ENCODE measurements around the gene NDUFAF4. TPM values are rescaled to one million over a fixed set of nuclear protein-coding genes. Genes with fewer than 3 reads are reported as not detected.

The NDUFAF4 gene
- total and polyA plus RNA-seq, 4 donors = 4.9 to 62.1 (median 10.4) TPM

- Histone ChIP-seq H3K36me3 (ENCODE audit: control insufficient read depth in 4 of 4, insufficient read depth in 3 of 4, low read depth in 1 of 4, low read length in 3 of 4) (no peaks in the 10 kb centered on the region), H3K4me3 (ENCODE audit: low read depth in 1 of 3, low read length in 3 of 3) (no peak overlapping the region), H3K4me1 (ENCODE audit: control insufficient read depth in 4 of 4, insufficient read depth in 4 of 4, low read length in 3 of 4) (no peaks in the 10 kb centered on the region), H3K27me3 (ENCODE audit: control insufficient read depth in 4 of 4, insufficient read depth in 4 of 4, low read length in 3 of 4) (no peaks in the 10 kb centered on the region), H3K9ac (ENCODE audit: low read depth in 1 of 2, low read length in 2 of 2) (no peak overlapping the region), H3K27ac (ENCODE audit: low read depth in 1 of 2, low read length in 2 of 2) (no peak overlapping the region), H3K9me3 (ENCODE audit: control insufficient read depth in 4 of 4, low read length in 3 of 4) (no peaks in the 10 kb centered on the region)
- no peak for DNase-seq (ENCODE audit: low spot score)
- 94% methylated on average over 3 of the region's 3 CpGs for WGBS
- TF ChIP-seq YY1 (IDR thresholded peaks at IDR 0.05) (no peak), GABPA (IDR thresholded peaks at IDR 0.05 in 1 of 2, conservative IDR thresholded peaks at IDR 0.05 in 1 of 2) (no peak), REST (IDR thresholded peaks at IDR 0.05) (no peak), ATF3 (IDR thresholded peaks at IDR 0.05) (no peak), HNF4A (conservative IDR thresholded peaks at IDR 0.05) (no peak), CTCF (IDR thresholded peaks at IDR 0.05; ENCODE audit: low read depth, low read length, missing input control) (no peak), JUND (IDR thresholded peaks at IDR 0.05) (no peak), RAD21 (IDR thresholded peaks at IDR 0.05) (no peak), FOXA2 (IDR thresholded peaks at IDR 0.05) (no peak), HNF4G (IDR thresholded peaks at IDR 0.05) (no peak), FOXA1 (IDR thresholded peaks at IDR 0.05) (no peak)
Measured at GRCh38 chr6:96852605-96853004, 45.1 kb downstream of the NDUFAF4 start.

GRCh38 chr6:96851858-96852257 lies 45.8 kb downstream of the NDUFAF4 start:
- Histone ChIP-seq H3K27me3 (ENCODE audit: control insufficient read depth in 4 of 4, insufficient read depth in 4 of 4, low read length in 3 of 4) (no peaks in the 10 kb centered on the region), H3K9ac (ENCODE audit: low read depth in 1 of 2, low read length in 2 of 2) (no peak overlapping the region), H3K4me1 (ENCODE audit: control insufficient read depth in 4 of 4, insufficient read depth in 4 of 4, low read length in 3 of 4) (no peaks in the 10 kb centered on the region), H3K36me3 (ENCODE audit: control insufficient read depth in 4 of 4, insufficient read depth in 3 of 4, low read depth in 1 of 4, low read length in 3 of 4) (no peaks in the 10 kb centered on the region), H3K4me3 (ENCODE audit: low read depth in 1 of 3, low read length in 3 of 3) (no peak overlapping the region), H3K27ac (ENCODE audit: low read depth in 1 of 2, low read length in 2 of 2) (no peak overlapping the region), H3K9me3 (ENCODE audit: control insufficient read depth in 4 of 4, low read length in 3 of 4) (no peaks in the 10 kb centered on the region)
- no peak for DNase-seq (ENCODE audit: low spot score)
- WGBS = 83% methylated on average over 8 of the region's 8 CpGs
- TF ChIP-seq HNF4A (conservative IDR thresholded peaks at IDR 0.05) (no peak), REST (IDR thresholded peaks at IDR 0.05) (no peak), RAD21 (IDR thresholded peaks at IDR 0.05) (no peak), TAF1 (conservative IDR thresholded peaks at IDR 0.05) (no peak), HNF4G (IDR thresholded peaks at IDR 0.05) (no peak), RXRA (IDR thresholded peaks at IDR 0.05) (no peak), MAX (IDR thresholded peaks at IDR 0.05) (no peak), NR2F2 (IDR thresholded peaks at IDR 0.05) (no peak), ZBTB33 (IDR thresholded peaks at IDR 0.05) (no peak), GABPA (IDR thresholded peaks at IDR 0.05 in 1 of 2, conservative IDR thresholded peaks at IDR 0.05 in 1 of 2) (no peak), YY1 (IDR thresholded peaks at IDR 0.05) (no peak), SP1 (IDR thresholded peaks at IDR 0.05) (no peak), JUND (IDR thresholded peaks at IDR 0.05) (no peak), FOXA2 (IDR thresholded peaks at IDR 0.05) (no peak), FOXA1 (IDR thresholded peaks at IDR 0.05) (no peak), ATF3 (IDR thresholded peaks at IDR 0.05) (no peak), CTCF (IDR thresholded peaks at IDR 0.05; ENCODE audit: low read depth, low read length, missing input control) (no peak)
